A673 (cell line): ENCODE measurements around the gene HSFX2.
"Not testable (repeated sequence)": the region's sequence is repeated elsewhere in the genome, so short reads cannot be mapped to it uniquely, and the experiment has no call there.

Source experiments
- CTCF ChIP-seq: fragments of 300-800, 200-600 bp; sonication (generic); conservative IDR thresholded peaks from 2 replicates; pipeline ENCODE4 v1.5.1; 2017; ENCODE audit warnings: low read depth, mild to moderate bottlenecking, antibody characterized with exemption, low read length, moderate library complexity, mixed read lengths
- EZH2 ChIP-seq: fragments of 200-600 bp; sonication (generic); IDR thresholded peaks from 2 replicates; pipeline ENCODE4 v1.6.1; 2017; ENCODE audit warnings: borderline replicate concordance, low read depth, mild to moderate bottlenecking, mixed read lengths, antibody characterized with exemption, low read length; ENCODE audit not compliant: poor library complexity, severe bottlenecking

- TF ChIP-seq CTCF, EZH2: not testable (repeated sequence)
Observed at GRCh38 chrX:149605248-149605885, 10.3 kb upstream of the HSFX2 start.
